SU-DHL-6 (cell line): ENCODE results near the gene NTM.

Source experiments
- CTCF ChIP-seq: fragments of 200-600 bp; sonication (generic); IDR thresholded peaks from one replicate; pipeline ENCODE4 v1.5.1; 2017; ENCODE audit warnings: antibody characterized with exemption, mild to moderate bottlenecking, low read length, moderate library complexity; ENCODE audit not compliant: insufficient read depth, poor library complexity, severe bottlenecking
- EZH2phosphoT487 ChIP-seq: fragments of 200-600 bp; sonication (generic), shearing (Covaris generic); conservative IDR thresholded peaks from 2 replicates; pipeline ENCODE4 v1.6.1; 2018; ENCODE audit warnings: mild to moderate bottlenecking, antibody characterized with exemption, low read length, moderate library complexity, mixed read lengths

- TF ChIP-seq CTCF (no peak), EZH2phosphoT487 (no peak)
Observed at GRCh38 chr11:131880976-131881375, 510.6 kb downstream of the NTM start.
